C1 segment of cervical spinal cord (tissue), 14 donors: ENCODE data around the gene RGS6.

ENCODE experiments used
- DNase-seq, 14 donors: peaks; one replicate each; lab custom pipeline; 2025; lab: John Stamatoyannopoulos, UW

The RGS6 gene

GRCh38 chr14:72243309-72244293 lies 311.4 kb downstream of the RGS6 start:
- no peak for DNase-seq

DNA sequence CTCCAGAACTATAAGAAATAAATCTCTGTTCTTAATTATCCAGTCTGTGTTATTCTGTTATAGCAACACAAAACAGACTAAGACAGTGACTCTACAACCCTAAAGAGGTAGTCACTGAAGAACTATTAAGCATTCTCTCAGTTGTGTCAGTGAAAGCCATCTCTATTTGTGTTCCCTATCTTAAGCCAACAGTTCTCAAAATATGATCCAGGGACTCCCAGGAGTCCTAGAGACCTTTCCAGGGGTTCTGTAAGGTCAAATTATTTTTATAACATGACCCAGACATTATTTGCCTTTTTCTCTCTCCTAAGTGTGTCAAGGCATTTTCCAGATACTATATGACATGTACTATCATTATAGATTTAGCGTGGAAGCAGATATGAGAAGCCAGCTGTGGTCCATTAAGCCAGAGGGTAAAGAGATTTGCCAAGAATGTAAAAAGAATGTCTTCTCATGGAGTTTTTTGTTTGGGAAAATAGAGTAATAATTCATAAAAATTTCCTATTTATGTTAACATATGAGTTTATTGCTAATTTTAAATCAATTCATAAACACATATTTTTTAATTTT lies 315.8 kb downstream of the RGS6 start:
- DNase-seq = no peak

GRCh38 chr14:72253503-72253902 lies 321.3 kb downstream of the RGS6 start:
- no peak for DNase-seq

- no peak for DNase-seq
These were observed 322.1 kb downstream of the RGS6 start for GRCh38 chr14:72254202-72254936.

- no peak for DNase-seq
These were observed 322.8 kb downstream of the RGS6 start for GRCh38 chr14:72254937-72255472.

GRCh38 chr14:72256055-72256454 lies 323.8 kb downstream of the RGS6 start:
- DNase-seq = no peak

DNA sequence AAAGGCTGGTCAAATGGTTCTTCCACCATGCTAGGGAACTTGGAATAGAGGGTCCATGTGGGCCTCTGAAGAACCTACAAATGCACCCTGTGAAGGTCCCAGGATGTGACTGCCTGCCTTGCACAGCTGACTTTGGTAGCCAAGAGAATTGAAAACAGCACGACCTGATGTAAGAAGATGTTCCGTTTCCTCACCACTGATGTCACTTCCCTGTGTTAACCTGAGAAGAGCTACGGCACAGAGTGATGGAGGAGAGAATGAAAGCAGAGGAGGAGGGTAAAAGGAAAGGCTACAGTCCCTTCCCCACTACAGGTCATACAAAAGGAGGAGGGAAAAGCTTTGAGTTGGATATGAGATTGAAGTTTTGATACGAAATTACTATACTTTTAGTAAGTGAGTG lies 328.8 kb downstream of the RGS6 start:
- DNase-seq = no peak

GRCh38 chr14:72262771-72263170 lies 330.5 kb downstream of the RGS6 start:
- DNase-seq = no peak

- no peak for DNase-seq
These were observed 332.5 kb downstream of the RGS6 start for GRCh38 chr14:72264716-72265115.

DNA sequence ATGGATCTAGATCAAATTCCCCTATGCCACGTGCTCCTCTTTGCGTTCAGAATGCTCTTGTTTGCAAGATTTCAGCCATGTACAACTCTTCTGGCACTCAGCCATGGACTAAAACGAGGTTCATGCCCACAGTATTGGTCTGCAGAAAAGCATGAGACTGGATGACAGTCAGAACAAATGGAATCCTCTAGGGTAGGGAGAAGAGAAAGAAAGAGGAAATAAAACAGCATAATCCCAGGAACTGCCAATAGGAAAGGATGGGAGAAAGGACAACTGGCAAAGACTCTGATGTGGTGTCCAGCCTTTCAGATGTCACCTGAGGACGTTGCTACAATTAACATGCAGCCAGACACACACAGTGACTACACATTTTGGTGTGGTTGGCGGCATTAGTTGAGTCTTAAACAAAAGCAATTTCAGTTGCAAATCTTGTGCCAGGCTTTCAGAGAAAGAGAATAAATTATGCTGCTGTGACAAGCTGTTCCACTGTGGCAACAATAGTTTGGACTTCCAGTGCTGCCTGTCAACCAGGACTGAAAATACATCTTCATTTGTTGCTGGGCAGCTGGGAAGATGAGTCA lies 338.0 kb downstream of the RGS6 start:
- peak in 4 of 14 donors; percentile 9 to 26 (median 12) for DNase-seq

DNA sequence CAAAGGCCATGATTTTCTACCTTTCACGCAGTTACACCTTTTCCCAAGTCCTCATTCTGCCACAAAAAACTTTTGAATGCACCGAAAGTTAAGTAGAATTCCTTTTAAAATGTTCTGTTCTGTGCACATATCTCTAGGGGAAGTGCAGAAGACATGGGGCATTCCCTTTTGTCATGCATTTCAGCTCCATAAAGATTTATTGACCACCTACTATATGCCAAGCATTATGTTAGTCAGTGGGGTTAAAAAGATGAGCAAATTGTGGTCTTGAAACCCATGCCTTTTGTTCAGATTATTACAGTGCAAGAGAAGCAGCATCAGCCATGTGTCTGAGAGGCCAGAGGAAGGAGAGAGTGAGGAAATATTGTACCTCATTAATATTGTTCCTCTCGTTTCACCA lies 338.5 kb downstream of the RGS6 start:
- DNase-seq = no peak

DNA sequence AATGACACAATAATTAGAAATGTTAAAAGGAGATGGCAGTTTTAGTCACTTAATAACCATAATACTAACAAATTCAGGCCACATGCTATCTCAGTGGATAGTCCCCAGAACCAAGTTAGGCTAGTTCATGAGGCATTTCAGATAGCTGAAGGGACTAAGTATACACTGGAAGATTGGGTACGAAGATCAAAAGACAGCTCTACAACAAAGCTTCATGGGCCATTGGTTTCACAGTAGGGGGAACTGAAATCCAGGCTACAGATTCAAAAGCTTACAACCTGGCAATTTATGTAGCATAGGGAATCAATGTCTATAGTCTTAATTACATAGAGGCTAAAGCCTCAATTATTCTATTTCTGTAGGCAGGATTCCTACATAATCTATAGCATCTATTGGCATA lies 343.0 kb downstream of the RGS6 start:
- DNase-seq = no peak

- no peak for DNase-seq
These were observed 346.1 kb downstream of the RGS6 start for GRCh38 chr14:72278316-72278715.

- DNase-seq = no peak
These were observed 351.9 kb downstream of the RGS6 start for GRCh38 chr14:72284176-72284575.

DNA sequence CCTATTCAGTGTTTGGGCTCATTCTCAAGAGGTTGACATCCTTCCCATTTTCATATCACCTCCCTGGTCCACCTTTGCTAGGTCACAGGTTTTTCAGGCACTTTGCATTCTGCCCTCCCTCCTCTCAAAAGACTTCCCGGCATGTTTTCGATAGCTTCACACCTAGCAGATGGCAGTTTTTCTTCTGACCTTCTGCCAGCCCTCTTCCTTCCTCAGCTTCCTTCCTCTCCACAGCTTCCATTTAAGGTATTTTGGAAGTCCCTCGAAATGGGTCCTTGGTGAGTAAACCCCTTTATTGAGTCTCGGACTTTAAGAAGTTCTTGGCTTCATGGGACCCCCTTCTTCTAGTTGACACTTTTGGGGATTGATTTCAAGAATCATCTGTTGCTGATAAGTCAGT lies 358.0 kb downstream of the RGS6 start:
- no peak for DNase-seq

DNA sequence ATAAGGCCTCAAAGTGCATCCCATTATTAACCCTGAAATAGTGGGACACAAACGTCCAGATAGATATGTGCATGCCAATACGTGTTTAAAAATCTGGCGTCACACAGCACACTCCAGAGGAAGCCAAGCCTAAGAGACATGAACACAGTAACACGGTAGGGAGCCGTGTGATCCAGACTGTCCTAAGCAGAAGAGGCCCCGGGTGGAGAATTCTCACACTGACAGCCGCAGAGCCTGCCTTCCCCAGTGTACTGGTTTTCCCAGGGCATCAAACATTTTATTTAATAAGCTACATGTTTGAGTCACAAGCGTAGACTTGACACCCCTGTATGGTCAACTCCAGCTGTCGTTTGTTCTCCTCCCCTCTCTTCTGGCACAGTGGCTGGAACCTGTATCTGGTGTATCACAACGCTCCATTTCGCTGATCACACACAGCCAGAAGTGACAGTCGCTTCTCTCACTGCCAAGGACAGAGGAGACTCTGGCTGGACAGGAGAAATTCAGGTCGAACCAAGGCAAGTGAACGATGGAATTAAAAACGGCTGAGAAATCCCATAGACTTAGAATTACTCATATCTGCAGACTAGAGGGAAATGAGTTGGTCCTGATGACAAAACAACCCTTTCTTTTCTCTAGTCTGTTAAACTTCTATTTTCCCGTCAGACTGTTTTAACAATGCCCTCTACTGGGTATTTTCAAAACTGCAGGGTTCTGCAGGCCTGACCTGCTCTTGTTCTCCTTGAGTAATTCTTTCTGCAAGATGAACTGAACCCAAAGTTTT lies 359.9 kb downstream of the RGS6 start:
- peak in 5 of 14 donors; percentile 7 to 30 (median 19) for DNase-seq

GRCh38 chr14:72292689-72293024 lies 360.4 kb downstream of the RGS6 start:
- DNase-seq = no peak

DNA sequence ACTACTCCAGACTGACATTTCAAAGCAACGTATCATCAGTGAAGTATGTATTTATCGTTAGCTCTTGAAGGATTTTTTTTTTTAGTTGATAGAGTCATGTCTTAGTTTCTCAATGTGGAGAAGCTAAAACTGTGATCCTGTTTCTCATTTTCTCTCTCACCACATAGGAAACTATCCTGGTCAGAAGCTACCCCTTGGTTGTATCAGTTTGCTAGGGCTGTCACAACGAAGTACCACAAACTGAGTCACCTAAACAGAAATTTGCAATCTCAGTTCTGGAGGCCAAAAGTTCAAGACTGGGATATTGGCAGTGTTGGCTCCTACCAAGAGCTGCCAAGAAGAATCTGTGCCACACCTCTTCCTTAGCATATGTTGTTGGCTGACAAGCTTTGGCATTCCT lies 369.1 kb downstream of the RGS6 start:
- no peak for DNase-seq

GRCh38 chr14:72303930-72304329 lies 371.7 kb downstream of the RGS6 start:
- no peak for DNase-seq

DNA sequence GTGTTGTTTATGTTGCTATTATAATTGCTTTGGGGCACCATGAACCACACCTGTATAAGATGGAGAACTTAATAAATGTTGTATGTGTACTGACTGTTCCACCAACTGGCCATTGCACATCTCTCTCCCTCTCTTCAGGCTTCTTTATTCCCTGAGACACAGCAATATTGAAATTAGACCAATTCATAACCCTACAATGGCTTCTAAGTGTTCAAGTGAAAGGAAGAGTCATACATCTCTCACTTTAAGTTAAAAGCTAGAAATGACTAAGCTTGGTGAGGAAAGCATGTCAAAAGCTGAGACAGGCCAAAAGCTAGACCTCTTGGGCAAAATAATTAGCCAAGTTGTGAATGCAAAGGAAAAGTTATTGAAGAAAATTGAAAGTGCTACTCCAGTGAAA lies 373.3 kb downstream of the RGS6 start:
- no peak for DNase-seq

DNA sequence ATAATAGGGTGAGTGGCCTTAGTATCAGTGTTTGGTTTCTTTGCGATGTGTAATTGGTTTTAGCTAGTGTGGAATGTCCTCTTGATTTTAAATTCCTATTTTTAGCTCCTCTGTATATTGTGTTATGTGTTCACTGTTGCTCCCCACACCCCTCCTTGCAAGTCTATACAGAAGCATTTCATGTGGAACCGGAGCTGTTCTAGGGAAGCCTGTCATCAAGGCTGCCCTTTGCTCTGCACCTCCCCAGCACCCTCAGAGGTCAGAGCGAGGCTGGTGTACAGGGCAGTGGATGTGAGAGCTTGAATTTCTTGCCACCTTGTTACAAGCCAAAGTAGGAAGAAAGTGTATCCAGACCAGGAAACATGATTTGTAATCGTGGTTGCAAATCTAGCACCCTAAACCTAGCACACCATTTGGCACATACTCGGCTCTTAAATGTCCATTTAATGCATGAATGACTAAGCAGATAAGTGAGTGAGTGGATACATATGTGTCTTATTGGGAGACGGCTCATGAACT lies 376.8 kb downstream of the RGS6 start:
- no peak for DNase-seq
